22Rv1 (cell line): ENCODE results near the gene TBC1D8B.

Experiments
- CTCF ChIP-seq: fragments of 450-650 bp; IDR thresholded peaks from 2 replicates; pipeline ENCODE4 v1.5.1; 2017; ENCODE audit warnings: mild to moderate bottlenecking
- ZFX ChIP-seq: fragments of 450-650 bp; IDR thresholded peaks from 2 replicates; pipeline ENCODE4 v1.6.1; 2017; ENCODE audit warnings: antibody characterized with exemption, borderline replicate concordance

GRCh38 chrX:106901341-106901740, 98.9 kb downstream of the TBC1D8B start:
- TF ChIP-seq CTCF (no peak), ZFX (no peak)
